ENCODE results near the gene LATS2. TPM values are rescaled to one million over a fixed set of nuclear protein-coding genes. Genes with fewer than 3 reads are reported as not detected.

LATS2 gene
- total and polyA plus RNA-seq, 9 donors: 12.5 to 41.9 (median 22.8) TPM

GRCh38 chr13:20989656-20990321 lies 71.6 kb downstream of the LATS2 start:
- intact Hi-C loops (cut with DNase I): no loop called here
- WGBS, 3 donors: 66 to 71% (median 69%) methylated on average over 9 of the region's 9 CpGs
- Histone ChIP-seq H3K27me3 (no peaks in the 10 kb centered on the region), H3K4me1 (ENCODE audit: insufficient read depth) (no peaks in the 10 kb centered on the region), H3K36me3 (no peaks in the 10 kb centered on the region), H3K27ac (no peak overlapping the region), H3K9me3 (no peaks in the 10 kb centered on the region), H3K4me3 (no peak overlapping the region)
- TF ChIP-seq POLR2A (IDR thresholded peaks at IDR 0.05): no peak
- no peak for TF ChIP-seq EP300 (IDR thresholded peaks at IDR 0.05)
- TF ChIP-seq CTCF (IDR thresholded peaks at IDR 0.05): no peak
- DNase-seq: no peak

GRCh38 chr13:20988909-20989655 lies 72.3 kb downstream of the LATS2 start:
- Histone ChIP-seq H3K27ac (no peak overlapping the region), H3K4me3 (no peak overlapping the region), H3K36me3 (no peaks in the 10 kb centered on the region), H3K4me1 (ENCODE audit: insufficient read depth) (no peaks in the 10 kb centered on the region), H3K27me3 (no peaks in the 10 kb centered on the region), H3K9me3 (no peaks in the 10 kb centered on the region)
- WGBS, 3 donors: 93 to 95% (median 95%) methylated on average over 40 to 44 of the region's 44 CpGs
- no peak for TF ChIP-seq POLR2A (IDR thresholded peaks at IDR 0.05)
- no peak for TF ChIP-seq CTCF (IDR thresholded peaks at IDR 0.05)
- no peak for TF ChIP-seq EP300 (IDR thresholded peaks at IDR 0.05)
- DNase-seq: no peak
- intact Hi-C loops (cut with DNase I): no loop called here

GRCh38 chr13:20988033-20988908 lies 73.1 kb downstream of the LATS2 start:
- no peak overlapping the region for H3K4me3 ChIP-seq
- no peak overlapping the region for H3K27ac ChIP-seq
- no peaks in the 10 kb centered on the region for H3K27me3 ChIP-seq
- no peaks in the 10 kb centered on the region for H3K36me3 ChIP-seq
- no peaks in the 10 kb centered on the region for H3K9me3 ChIP-seq
- no peaks in the 10 kb centered on the region for H3K4me1 ChIP-seq (ENCODE audit: insufficient read depth)
- WGBS, 3 donors: 95 to 96% (median 96%) methylated on average over 66 to 87 of the region's 87 CpGs
- intact Hi-C loops (cut with DNase I): no loop called here
- no peak for TF ChIP-seq CTCF (IDR thresholded peaks at IDR 0.05)
- no peak for TF ChIP-seq EP300 (IDR thresholded peaks at IDR 0.05)
- no peak for TF ChIP-seq POLR2A (IDR thresholded peaks at IDR 0.05)
- DNase-seq: no peak

GRCh38 chr13:20987599-20987998 lies 73.8 kb downstream of the LATS2 start:
- intact Hi-C loops (cut with DNase I): no loop called here
- Histone ChIP-seq H3K4me3 (no peak overlapping the region), H3K9me3 (no peaks in the 10 kb centered on the region), H3K27ac (no peak overlapping the region), H3K4me1 (ENCODE audit: insufficient read depth) (no peaks in the 10 kb centered on the region), H3K36me3 (no peaks in the 10 kb centered on the region), H3K27me3 (no peaks in the 10 kb centered on the region)
- TF ChIP-seq EP300 (IDR thresholded peaks at IDR 0.05) (no peak), POLR2A (IDR thresholded peaks at IDR 0.05) (no peak), CTCF (IDR thresholded peaks at IDR 0.05) (no peak)
- no peak for DNase-seq
- 79 to 82% (median 80%) methylated on average over 11 of the region's 11 CpGs for WGBS, 3 donors

Data from ovary (tissue), 9 donors.